ENCODE data around the gene NLRC3.

Gene NLRC3

GRCh38 chr16:3578610-3579551 is 1.7 kb upstream of the NLRC3 start:
- TF ChIP-seq POLR2A (IDR thresholded peaks at IDR 0.05; ENCODE audit: low read length), result no peak
- no peak for TF ChIP-seq GATA1 (IDR thresholded peaks at IDR 0.05; ENCODE audit: low read depth, low read length)
- no peak for DNase-seq

- no peak for DNase-seq
- TF ChIP-seq GATA1 (IDR thresholded peaks at IDR 0.05; ENCODE audit: low read depth, low read length) (no peak), POLR2A (IDR thresholded peaks at IDR 0.05; ENCODE audit: low read length) (no peak)
Observed at GRCh38 chr16:3578121-3578520, 918 bp upstream of the NLRC3 start.

GRCh38 chr16:3576211-3576610 is 992 bp downstream of the NLRC3 start:
- no peak for DNase-seq
- TF ChIP-seq POLR2A (IDR thresholded peaks at IDR 0.05; ENCODE audit: low read length), result no peak
- TF ChIP-seq GATA1 (IDR thresholded peaks at IDR 0.05; ENCODE audit: low read depth, low read length), result no peak

GRCh38 chr16:3575491-3575890 is 1.7 kb downstream of the NLRC3 start:
- no peak for DNase-seq
- TF ChIP-seq GATA1 (IDR thresholded peaks at IDR 0.05; ENCODE audit: low read depth, low read length) (no peak), POLR2A (IDR thresholded peaks at IDR 0.05; ENCODE audit: low read length) (no peak)

- no peak for DNase-seq
- TF ChIP-seq POLR2A (IDR thresholded peaks at IDR 0.05; ENCODE audit: low read length) (no peak), GATA1 (IDR thresholded peaks at IDR 0.05; ENCODE audit: low read depth, low read length) (no peak)
Observed at GRCh38 chr16:3574195-3574594, 3.0 kb downstream of the NLRC3 start.

GRCh38 chr16:3573146-3573815 is 3.9 kb downstream of the NLRC3 start:
- DNase-seq, result no peak
- no peak for TF ChIP-seq GATA1 (IDR thresholded peaks at IDR 0.05; ENCODE audit: low read depth, low read length)
- no peak for TF ChIP-seq POLR2A (IDR thresholded peaks at IDR 0.05; ENCODE audit: low read length)

GRCh38 chr16:3570420-3571062 is 6.7 kb downstream of the NLRC3 start:
- no peak for DNase-seq
- TF ChIP-seq POLR2A (IDR thresholded peaks at IDR 0.05; ENCODE audit: low read length) (no peak), GATA1 (IDR thresholded peaks at IDR 0.05; ENCODE audit: low read depth, low read length) (no peak)

GRCh38 chr16:3569851-3570250 is 7.4 kb downstream of the NLRC3 start:
- TF ChIP-seq GATA1 (IDR thresholded peaks at IDR 0.05; ENCODE audit: low read depth, low read length) (no peak), POLR2A (IDR thresholded peaks at IDR 0.05; ENCODE audit: low read length) (no peak)
- no peak for DNase-seq

GRCh38 chr16:3566990-3567389 is 10.2 kb downstream of the NLRC3 start:
- DNase-seq, result no peak
- TF ChIP-seq GATA1 (IDR thresholded peaks at IDR 0.05; ENCODE audit: low read depth, low read length), result no peak
- no peak for TF ChIP-seq POLR2A (IDR thresholded peaks at IDR 0.05; ENCODE audit: low read length)

GRCh38 chr16:3564889-3565141 is 12.4 kb downstream of the NLRC3 start:
- TF ChIP-seq POLR2A (IDR thresholded peaks at IDR 0.05; ENCODE audit: low read length) (no peak), GATA1 (IDR thresholded peaks at IDR 0.05; ENCODE audit: low read depth, low read length) (no peak)
- no peak for DNase-seq

GRCh38 chr16:3564130-3564888 is 12.9 kb downstream of the NLRC3 start:
- DNase-seq, result no peak
- TF ChIP-seq GATA1 (IDR thresholded peaks at IDR 0.05; ENCODE audit: low read depth, low read length), result no peak
- TF ChIP-seq POLR2A (IDR thresholded peaks at IDR 0.05; ENCODE audit: low read length), result no peak

GRCh38 chr16:3562914-3563480 is 14.2 kb downstream of the NLRC3 start:
- no peak for TF ChIP-seq GATA1 (IDR thresholded peaks at IDR 0.05; ENCODE audit: low read depth, low read length)
- TF ChIP-seq POLR2A (IDR thresholded peaks at IDR 0.05; ENCODE audit: low read length), result no peak
- DNase-seq, result no peak

- TF ChIP-seq POLR2A (IDR thresholded peaks at IDR 0.05; ENCODE audit: low read length), result no peak
- no peak for TF ChIP-seq GATA1 (IDR thresholded peaks at IDR 0.05; ENCODE audit: low read depth, low read length)
- no peak for DNase-seq
Observed at GRCh38 chr16:3561626-3562025, 15.6 kb downstream of the NLRC3 start.

Data from erythroblast (primary cell).